Mesenchymal stem cell (in vitro differentiated cells and primary cell): ENCODE measurements around the gene NFKBIA.

Source experiments
- DNase-seq: peaks from one replicate; pipeline ENCODE4 v3.0.0-alpha.2; 2013
- H2AFZ ChIP-seq: one replicate; pipeline ENCODE4 v1.6.1; 2013; ENCODE audit warnings: low read depth, mild to moderate bottlenecking, control low read depth, inconsistent platforms, low read length, moderate library complexity
- H2AK5ac ChIP-seq: 2 replicates; pipeline ENCODE4 v1.6.1; 2013; ENCODE audit warnings: low read length, moderate library complexity, mild to moderate bottlenecking, inconsistent platforms; ENCODE audit not compliant: severe bottlenecking
- H2BK120ac ChIP-seq: one replicate; pipeline ENCODE4 v1.6.1; 2013; ENCODE audit warnings: low read depth, mild to moderate bottlenecking, inconsistent platforms, low read length, moderate library complexity
- H2BK12ac ChIP-seq, 2 experiments: one replicate each; pipeline ENCODE4 v1.6.1; 2013; ENCODE audit warnings: inconsistent platforms in 2 of 2, low read length in 2 of 2, mild to moderate bottlenecking in 2 of 2, moderate library complexity in 2 of 2, control low read depth in 1 of 2
- H2BK15ac ChIP-seq: one replicate; pipeline ENCODE4 v1.6.1; 2013; ENCODE audit warnings: mild to moderate bottlenecking, low read depth, inconsistent platforms; ENCODE audit not compliant: poor library complexity, severe bottlenecking
- H2BK5ac ChIP-seq: 2 replicates; pipeline ENCODE4 v1.6.1; 2013; ENCODE audit warnings: low read depth, mild to moderate bottlenecking, low read length, control low read depth, inconsistent platforms; ENCODE audit not compliant: poor library complexity, severe bottlenecking
- H3K14ac ChIP-seq, 2 experiments: one replicate each; pipeline ENCODE4 v1.6.1; 2013; ENCODE audit warnings: inconsistent platforms in 2 of 2, low read length in 2 of 2, control low read depth in 1 of 2, mild to moderate bottlenecking in 1 of 2, moderate library complexity in 1 of 2
- H3K18ac ChIP-seq, 2 experiments: one replicate each; pipeline ENCODE4 v1.6.1; 2013; ENCODE audit warnings: inconsistent platforms in 2 of 2, low read length in 2 of 2, control low read depth in 1 of 2, low read depth in 1 of 2, mild to moderate bottlenecking in 1 of 2
- H3K23ac ChIP-seq, 2 experiments: one replicate each; pipeline ENCODE4 v1.6.1; 2013; ENCODE audit warnings: inconsistent platforms in 2 of 2, low read length in 2 of 2, mild to moderate bottlenecking in 2 of 2, moderate library complexity in 2 of 2, control low read depth in 1 of 2
- H3K27ac ChIP-seq: 2 replicates; pipeline ENCODE4 v1.5.1; 2013; ENCODE audit warnings: mild to moderate bottlenecking, moderate library complexity, low read length, control low read depth, inconsistent platforms; ENCODE audit not compliant: poor library complexity, severe bottlenecking
- H3K27me3 ChIP-seq, 2 experiments: 2 replicates each; pipeline versions ENCODE4 v1.6.1 to v1.7.0; 2013; ENCODE audit warnings: low read length in 2 of 2, mild to moderate bottlenecking in 2 of 2, moderate library complexity in 2 of 2, control low read depth in 1 of 2, inconsistent platforms in 1 of 2; ENCODE audit not compliant: control insufficient read depth in 1 of 2, insufficient read depth in 1 of 2
- H3K36me3 ChIP-seq, 2 experiments: 2 replicates each; pipeline versions ENCODE4 v1.6.1 to v1.7.0; 2013; ENCODE audit warnings: low read length in 2 of 2, control low read depth in 1 of 2, inconsistent platforms in 1 of 2, low read depth in 1 of 2, mild to moderate bottlenecking in 1 of 2; ENCODE audit not compliant: insufficient read depth in 2 of 2, control insufficient read depth in 1 of 2
- H3K4ac ChIP-seq, 2 experiments: one replicate each; pipeline ENCODE4 v1.6.1; 2013; ENCODE audit warnings: inconsistent platforms in 2 of 2, low read length in 2 of 2, mild to moderate bottlenecking in 2 of 2, moderate library complexity in 2 of 2, control low read depth in 1 of 2, low read depth in 1 of 2
- H3K4me1 ChIP-seq: 2 replicates; pipeline ENCODE4 v1.6.1; 2013; ENCODE audit warnings: low read depth, low read length, control low read depth; ENCODE audit not compliant: control insufficient read depth, insufficient read depth
- H3K4me2 ChIP-seq: 2 replicates; pipeline ENCODE4 v1.6.1; 2013; ENCODE audit warnings: low read length, mild to moderate bottlenecking, inconsistent platforms; ENCODE audit not compliant: poor library complexity, severe bottlenecking
- H3K4me3 ChIP-seq, 2 experiments: 2 replicates each; pipeline versions ENCODE4 v1.5.1 to v1.7.0; 2013; ENCODE audit warnings: low read length in 2 of 2, mild to moderate bottlenecking in 2 of 2, control low read depth in 1 of 2, low read depth in 1 of 2; ENCODE audit not compliant: insufficient read depth in 1 of 2
- H3K79me1 ChIP-seq: replicated peaks from 2 replicates; pipeline ENCODE4 v1.6.1; 2013; ENCODE audit warnings: mild to moderate bottlenecking, control low read depth, low read length, inconsistent platforms; ENCODE audit not compliant: poor library complexity, severe bottlenecking
- H3K9ac ChIP-seq: 2 replicates; pipeline ENCODE4 v1.7.0; 2013; ENCODE audit warnings: mild to moderate bottlenecking, low read length, moderate library complexity
- H3K9me3 ChIP-seq: 2 replicates; pipeline ENCODE4 v1.7.0; 2013; ENCODE audit warnings: mild to moderate bottlenecking, low read length; ENCODE audit not compliant: control insufficient read depth
- H4K8ac ChIP-seq: one replicate; pipeline ENCODE4 v1.6.1; 2013; ENCODE audit warnings: inconsistent platforms, mild to moderate bottlenecking, low read length, moderate library complexity
- H4K91ac ChIP-seq: one replicate; pipeline ENCODE4 v1.6.1; 2013; ENCODE audit warnings: mild to moderate bottlenecking, low read length, inconsistent platforms
- WGBS: methylation state at CpG from one replicate; pipeline ENCODE4 v1.1.7; 2013; ENCODE audit warnings: mixed read lengths; 5-methylcytosine and 5-hydroxymethylcytosine counted together

The NFKBIA gene

GRCh38 chr14:35367056-35367372 lies 37.5 kb downstream of the NFKBIA start:
- peak overlapping the region; percentile 91 for H2BK15ac ChIP-seq
- peak overlapping the region; percentile 85 for H2BK5ac ChIP-seq

GRCh38 chr14:35366521-35366976 lies 38.0 kb downstream of the NFKBIA start:
- Histone ChIP-seq H2AK5ac (peak overlapping the region; percentile 98), H3K4me2 (no peak overlapping the region), H2BK12ac (peak overlapping the region; percentile 95 to 96), H2BK15ac (no peak overlapping the region), H2AFZ (no peak overlapping the region), H2BK120ac (peak overlapping the region; percentile 56), H4K8ac (peak overlapping the region; percentile 79), H2BK5ac (peak overlapping the region; percentile 85), H3K4me1 (peaks cover 52% of the 10 kb centered on the region), H3K36me3 (no peaks in the 10 kb centered on the region), H4K91ac (peak overlapping the region; percentile 94), H3K14ac (peak overlapping the region in 1 of 2 experiments; percentile 82), H3K79me1 (no peaks in the 10 kb centered on the region), H3K27ac (peak overlapping the region; percentile 83), H3K9ac (peak overlapping the region; percentile 84), H3K4me3 (no peak overlapping the region), H3K23ac (no peak overlapping the region), H3K18ac (peak overlapping the region; percentile 46 to 92), H3K4ac (peak overlapping the region; percentile 76 to 93), H3K27me3 (no peaks in the 10 kb centered on the region), H3K9me3 (no peaks in the 10 kb centered on the region)
- 99% methylated on average over 8 of the region's 8 CpGs for WGBS
- DNase-seq = no peak

More at GRCh38 chr14:35367056-35367372, 37.5 kb downstream of the NFKBIA start:
- Histone ChIP-seq H3K18ac (peak overlapping the region; percentile 46 to 92), H3K14ac (peak overlapping the region in 1 of 2 experiments; percentile 61), H3K4me1 (peaks cover 52% of the 10 kb centered on the region), H3K27ac (peak overlapping the region; percentile 83), H3K23ac (no peak overlapping the region), H3K79me1 (no peaks in the 10 kb centered on the region), H3K4ac (peak overlapping the region; percentile 21 to 76), H4K91ac (peak overlapping the region; percentile 93), H3K9me3 (no peaks in the 10 kb centered on the region), H2AFZ (peak overlapping the region; percentile 20), H3K9ac (no peak overlapping the region), H3K4me2 (no peak overlapping the region), H4K8ac (peak overlapping the region; percentile 79), H3K4me3 (no peak overlapping the region), H2AK5ac (peak overlapping the region; percentile 98), H2BK12ac (peak overlapping the region; percentile 95 to 96), H2BK120ac (peak overlapping the region; percentile 56), H3K27me3 (no peaks in the 10 kb centered on the region), H3K36me3 (no peaks in the 10 kb centered on the region)
- WGBS = 99% methylated on average over 5 of the region's 5 CpGs
- DNase-seq = no peak

GRCh38 chr14:35366056-35366451 lies 38.5 kb downstream of the NFKBIA start:
- peak overlapping the region; percentile 95 to 96 for H2BK12ac ChIP-seq
- H3K9ac ChIP-seq = peak overlapping the region; percentile 84
- peak overlapping the region in 1 of 2 experiments; percentile 23 for H3K14ac ChIP-seq
- no peaks in the 10 kb centered on the region for H3K9me3 ChIP-seq
- H2BK15ac ChIP-seq = peak overlapping the region; percentile 83
- whole genome bisulfite sequencing = 82% methylated on average over 12 of the region's 12 CpGs
- H3K4me3 ChIP-seq = no peak overlapping the region
- H3K4me2 ChIP-seq = no peak overlapping the region
- peak overlapping the region; percentile 79 for H4K8ac ChIP-seq
- peak overlapping the region; percentile 47 to 92 for H3K18ac ChIP-seq
- H3K4ac ChIP-seq = peak overlapping the region; percentile 49 to 93
- peaks cover 52% of the 10 kb centered on the region for H3K4me1 ChIP-seq
- peak overlapping the region; percentile 34 for H2AK5ac ChIP-seq
- no peak overlapping the region for H3K23ac ChIP-seq
- peak overlapping the region; percentile 4 for H3K27ac ChIP-seq
- H2BK120ac ChIP-seq = peak overlapping the region; percentile 24
- H3K36me3 ChIP-seq = no peaks in the 10 kb centered on the region
- H4K91ac ChIP-seq = peak overlapping the region; percentile 94
- no peak overlapping the region for H2BK5ac ChIP-seq
- no peak overlapping the region for H2AFZ ChIP-seq
- DNase-seq = peak; percentile 68
- no peaks in the 10 kb centered on the region for H3K27me3 ChIP-seq
- H3K79me1 ChIP-seq = no peaks in the 10 kb centered on the region

GRCh38 chr14:35365130-35366055 lies 39.2 kb downstream of the NFKBIA start:
- Histone ChIP-seq H3K9me3 (no peaks in the 10 kb centered on the region), H3K36me3 (no peaks in the 10 kb centered on the region), H2AK5ac (peak overlapping the region; percentile 34), H3K4me2 (no peak overlapping the region), H3K9ac (peak overlapping the region; percentile 84), H2BK12ac (peak overlapping the region; percentile 95 to 97), H3K23ac (no peak overlapping the region), H3K18ac (peak overlapping the region; percentile 75 to 92), H3K14ac (peak overlapping the region in 1 of 2 experiments; percentile 30), H3K4ac (peak overlapping the region; percentile 49 to 94), H3K4me3 (no peak overlapping the region), H3K79me1 (no peaks in the 10 kb centered on the region), H4K8ac (peak overlapping the region; percentile 79), H3K27me3 (no peaks in the 10 kb centered on the region), H2AFZ (no peak overlapping the region), H3K27ac (peak overlapping the region; percentile 33), H3K4me1 (peaks cover 52% of the 10 kb centered on the region), H2BK15ac (peak overlapping the region; percentile 84), H2BK5ac (no peak overlapping the region), H2BK120ac (peak overlapping the region; percentile 43), H4K91ac (peak overlapping the region; percentile 94)
- 16% methylated on average over 11 of the region's 13 CpGs for WGBS
- DNase-seq = peak; percentile 95
